Measurements from ENCODE around the gene IGSF9. TPM values are rescaled to one million over a fixed set of nuclear protein-coding genes. Genes with fewer than 3 reads are reported as not detected.
A peak's percentile ranks its signal among the peaks of the same experiment; 100 is the strongest.

Gene IGSF9
- total and polyA plus RNA-seq, 7 experiments from 2014 or later, result 0.12 TPM; not detected in 5

DNA sequence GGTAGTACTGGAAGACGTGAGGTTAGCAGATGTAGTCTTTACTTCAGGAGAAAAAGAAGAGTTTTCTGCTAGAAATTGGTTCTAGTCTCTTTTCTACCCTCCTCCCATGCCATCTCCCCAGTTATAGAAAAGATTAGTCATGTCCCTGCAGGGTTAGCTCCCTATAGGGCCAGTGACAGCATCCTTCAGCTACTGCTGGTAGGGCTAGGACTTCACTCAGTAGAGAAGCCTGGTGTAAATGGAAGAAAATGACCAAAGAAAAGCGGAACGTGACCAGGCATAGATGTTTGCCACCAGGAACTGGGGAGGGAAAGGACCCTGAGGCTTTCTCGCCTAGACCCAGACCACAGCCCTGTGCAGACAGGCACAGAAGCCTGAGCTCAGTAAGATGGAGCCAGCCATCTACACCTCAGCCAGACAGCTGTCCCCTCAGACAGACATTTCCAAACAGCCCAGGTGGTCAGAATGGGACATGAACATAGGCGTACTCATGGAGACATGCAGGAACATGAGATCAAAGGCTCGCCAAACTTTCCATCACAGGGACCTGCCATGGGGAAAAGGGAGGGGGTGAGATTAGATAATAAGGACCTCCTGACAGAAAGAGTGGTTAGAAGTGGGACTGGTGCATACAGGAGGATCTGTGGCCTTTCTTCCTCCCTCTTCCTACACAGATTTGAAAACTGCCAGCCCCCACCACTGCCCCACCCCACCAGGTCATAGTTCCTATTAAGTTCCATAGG, 32.1 kb upstream of the IGSF9 start:
- no peak for ATAC-seq
- no peaks in the 10 kb centered on the region for H3K9me3 ChIP-seq (ENCODE audit: control insufficient read depth in 2 of 3, low read length in 3 of 3)
- CTCF ChIA-PET, result no interaction called here
- Mint-ChIP-seq H3K27ac (no peak overlapping the region), H3K9me3 (no peaks in the 10 kb centered on the region), H3K36me3 (peaks cover 0 to 3% (median 0%) of the 10 kb centered on the region in 5 donors), H3K27me3 (peaks cover 17 to 37% (median 28%) of the 10 kb centered on the region in 5 donors), H3K4me1 (no peaks in the 10 kb centered on the region), H3K4me3 (no peak overlapping the region)
- H3K36me3 ChIP-seq (ENCODE audit: control insufficient read depth in 2 of 3, insufficient read depth in 3 of 3, low read length in 3 of 3), result no peaks in the 10 kb centered on the region
- no peak overlapping the region for H3K4me3 ChIP-seq (ENCODE audit: low read length)
- intact Hi-C loops (cut with micrococcal nuclease), result no loop called here
- H3K27ac ChIP-seq (ENCODE audit: low read depth, low read length), result no peak overlapping the region
- H3K27me3 ChIP-seq (ENCODE audit: control insufficient read depth in 2 of 2, insufficient read depth in 2 of 2, low read length in 2 of 2), result peaks cover 0 to 3% of the 10 kb centered on the region in 2 donors
- POLR2A ChIA-PET, result no interaction called here
- no peaks in the 10 kb centered on the region for H3K4me1 ChIP-seq (ENCODE audit: control insufficient read depth in 2 of 2, insufficient read depth in 2 of 2, low read length in 2 of 2)
- DNase-seq, result no peak

DNA sequence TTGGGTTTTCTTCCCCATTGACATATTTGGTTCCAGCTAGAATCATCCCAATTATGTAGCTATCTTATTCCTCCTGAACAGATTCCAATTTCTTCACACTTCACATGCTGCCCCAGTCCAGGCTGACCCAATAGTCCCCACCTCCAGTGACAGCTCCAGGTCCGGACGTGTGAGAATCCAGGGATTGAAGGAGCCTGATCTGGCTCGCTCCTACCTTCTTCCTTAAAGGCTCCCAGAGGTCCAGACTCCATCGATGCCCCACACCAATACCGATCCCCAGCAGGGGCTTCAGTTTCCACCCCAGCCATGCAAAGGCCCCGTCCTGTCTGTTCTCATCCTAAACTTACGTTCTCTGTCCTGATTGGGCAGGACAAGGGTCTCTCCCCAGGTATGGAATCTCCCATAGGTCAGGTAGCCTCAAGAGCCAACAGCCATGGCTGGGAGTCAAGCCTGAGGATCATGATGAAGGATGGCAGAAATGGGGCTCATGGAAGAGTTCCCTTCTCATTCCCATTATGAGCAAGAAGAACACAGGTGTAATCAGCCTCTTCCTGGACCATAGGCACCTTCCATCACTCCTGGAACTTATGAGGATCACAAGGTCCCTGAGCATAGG, 29.0 kb upstream of the IGSF9 start:
- H3K27me3 Mint-ChIP-seq, result peaks cover 13 to 31% (median 17%) of the 10 kb centered on the region in 5 donors
- POLR2A ChIA-PET, result no interaction called here
- Histone ChIP-seq H3K4me1 (ENCODE audit: control insufficient read depth in 2 of 2, insufficient read depth in 2 of 2, low read length in 2 of 2) (no peaks in the 10 kb centered on the region), H3K9me3 (ENCODE audit: control insufficient read depth in 2 of 3, low read length in 3 of 3) (no peaks in the 10 kb centered on the region), H3K27ac (ENCODE audit: low read depth, low read length) (no peak overlapping the region), H3K27me3 (ENCODE audit: control insufficient read depth in 2 of 2, insufficient read depth in 2 of 2, low read length in 2 of 2) (peaks cover 0 to 3% of the 10 kb centered on the region in 2 donors), H3K36me3 (ENCODE audit: control insufficient read depth in 2 of 3, insufficient read depth in 3 of 3, low read length in 3 of 3) (no peaks in the 10 kb centered on the region), H3K4me3 (ENCODE audit: low read length) (no peak overlapping the region)
- peaks cover 0 to 1% (median 0%) of the 10 kb centered on the region in 7 donors for H3K4me1 Mint-ChIP-seq
- no peak for DNase-seq
- ATAC-seq, result no peak
- CTCF ChIA-PET, result no interaction called here
- no peaks in the 10 kb centered on the region for H3K36me3 Mint-ChIP-seq
- intact Hi-C loops (cut with micrococcal nuclease), result no loop called here
- H3K27ac Mint-ChIP-seq, result no peak overlapping the region
- H3K4me3 Mint-ChIP-seq, result no peak overlapping the region
- no peaks in the 10 kb centered on the region for H3K9me3 Mint-ChIP-seq

DNA sequence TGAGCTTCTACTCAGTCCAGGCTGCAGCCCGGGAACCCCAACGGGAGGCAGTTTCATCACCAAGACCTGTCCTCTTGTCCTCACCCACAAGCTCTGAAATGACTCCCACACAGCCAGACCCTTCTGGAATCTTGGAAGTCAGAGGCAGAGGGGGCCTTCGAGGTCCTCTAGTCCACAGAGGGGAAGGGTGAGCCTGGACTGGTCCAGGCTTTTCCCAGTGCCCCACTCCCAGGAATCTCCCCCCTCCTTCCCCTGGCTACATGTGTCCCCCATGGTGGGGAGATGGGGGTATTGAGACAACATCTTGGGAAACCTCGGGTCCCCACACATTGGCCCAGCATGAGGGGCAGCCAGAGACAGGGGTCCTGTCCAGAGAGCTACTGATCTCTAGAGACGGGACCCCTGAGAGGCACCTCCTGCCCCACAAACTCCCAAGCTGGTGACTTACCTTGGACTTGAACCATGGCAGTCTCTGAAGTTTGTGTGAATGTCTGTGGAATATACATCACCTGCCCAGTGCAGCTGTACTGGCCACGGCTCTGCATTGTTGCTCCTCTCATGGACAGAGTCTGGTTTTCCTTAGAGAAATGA, 28.0 kb upstream of the IGSF9 start:
- CTCF ChIA-PET, result no interaction called here
- no peaks in the 10 kb centered on the region for H3K36me3 Mint-ChIP-seq

DNA sequence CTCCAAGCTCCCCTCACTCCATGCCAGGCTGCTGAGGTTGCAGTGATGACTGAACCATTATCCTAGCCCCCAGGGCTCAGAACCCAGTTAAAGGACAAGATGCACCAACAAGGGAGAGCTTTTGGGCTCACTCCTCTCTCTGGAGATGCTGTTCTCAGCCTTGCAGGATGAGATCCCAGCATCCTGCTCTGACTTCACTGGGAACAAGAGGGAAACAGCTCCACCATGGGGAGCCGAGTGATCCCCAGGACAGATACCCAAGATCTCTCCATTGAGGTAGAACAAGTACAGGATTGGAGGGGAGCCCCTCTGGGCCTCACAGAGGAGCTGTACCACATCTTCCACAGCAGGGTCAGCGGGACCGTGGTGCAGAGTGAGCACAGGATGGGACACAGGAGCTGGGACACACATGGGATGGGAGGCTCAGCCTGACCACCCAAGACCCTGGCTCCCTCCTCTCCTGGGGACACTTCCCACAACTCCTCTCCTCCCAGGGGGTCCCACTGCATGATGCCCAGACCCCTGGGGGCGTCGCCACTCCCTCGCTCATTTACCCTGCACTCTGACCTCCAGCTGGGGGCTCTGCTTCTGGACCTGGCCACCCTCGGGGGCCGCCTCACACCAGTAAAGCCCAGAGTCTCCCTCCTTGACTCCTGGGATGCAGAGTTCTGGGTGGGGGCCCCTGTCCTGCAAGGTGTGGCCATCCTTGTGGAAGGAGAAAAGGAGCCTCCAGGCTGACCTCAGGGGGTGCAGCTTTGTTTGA, 27.2 kb upstream of the IGSF9 start:
- ATAC-seq (no peak), DNase-seq (no peak)
- Histone ChIP-seq H3K27me3 (ENCODE audit: control insufficient read depth in 2 of 2, insufficient read depth in 2 of 2, low read length in 2 of 2) (peaks cover 0 to 3% of the 10 kb centered on the region in 2 donors), H3K4me1 (ENCODE audit: control insufficient read depth in 2 of 2, insufficient read depth in 2 of 2, low read length in 2 of 2) (no peaks in the 10 kb centered on the region), H3K27ac (ENCODE audit: low read depth, low read length) (no peak overlapping the region), H3K4me3 (ENCODE audit: low read length) (no peak overlapping the region), H3K9me3 (ENCODE audit: control insufficient read depth in 2 of 3, low read length in 3 of 3) (no peaks in the 10 kb centered on the region), H3K36me3 (ENCODE audit: control insufficient read depth in 2 of 3, insufficient read depth in 3 of 3, low read length in 3 of 3) (no peaks in the 10 kb centered on the region)
- no peak overlapping the region for H3K27ac Mint-ChIP-seq
- intact Hi-C loops (cut with micrococcal nuclease), result no loop called here
- peaks cover 0 to 3% (median 0%) of the 10 kb centered on the region in 7 donors for H3K4me1 Mint-ChIP-seq
- CTCF ChIA-PET, result no interaction called here
- peaks cover 12 to 29% (median 25%) of the 10 kb centered on the region in 5 donors for H3K27me3 Mint-ChIP-seq
- POLR2A ChIA-PET, result no interaction called here
- no peak overlapping the region for H3K4me3 Mint-ChIP-seq
- no peaks in the 10 kb centered on the region for H3K36me3 Mint-ChIP-seq
- H3K9me3 Mint-ChIP-seq, result no peaks in the 10 kb centered on the region

More for the DNA sequence above, 28.0 kb upstream of the IGSF9 start:
- H3K36me3 ChIP-seq (ENCODE audit: control insufficient read depth in 2 of 3, insufficient read depth in 3 of 3, low read length in 3 of 3), result no peaks in the 10 kb centered on the region
- H3K27me3 ChIP-seq (ENCODE audit: control insufficient read depth in 2 of 2, insufficient read depth in 2 of 2, low read length in 2 of 2), result peaks cover 0 to 3% of the 10 kb centered on the region in 2 donors
- no peak overlapping the region for H3K27ac Mint-ChIP-seq
- no peak for ATAC-seq
- H3K27me3 Mint-ChIP-seq, result peaks cover 12 to 29% (median 17%) of the 10 kb centered on the region in 5 donors
- no peaks in the 10 kb centered on the region for H3K9me3 ChIP-seq (ENCODE audit: control insufficient read depth in 2 of 3, low read length in 3 of 3)
- DNase-seq, result no peak
- no peaks in the 10 kb centered on the region for H3K4me1 ChIP-seq (ENCODE audit: control insufficient read depth in 2 of 2, insufficient read depth in 2 of 2, low read length in 2 of 2)
- H3K4me3 Mint-ChIP-seq, result no peak overlapping the region
- H3K4me1 Mint-ChIP-seq, result peaks cover 0 to 3% (median 0%) of the 10 kb centered on the region in 7 donors
- intact Hi-C loops (cut with micrococcal nuclease), result no loop called here
- H3K27ac ChIP-seq (ENCODE audit: low read depth, low read length), result no peak overlapping the region
- no peaks in the 10 kb centered on the region for H3K9me3 Mint-ChIP-seq
- H3K4me3 ChIP-seq (ENCODE audit: low read length), result no peak overlapping the region
- POLR2A ChIA-PET, result no interaction called here

DNA sequence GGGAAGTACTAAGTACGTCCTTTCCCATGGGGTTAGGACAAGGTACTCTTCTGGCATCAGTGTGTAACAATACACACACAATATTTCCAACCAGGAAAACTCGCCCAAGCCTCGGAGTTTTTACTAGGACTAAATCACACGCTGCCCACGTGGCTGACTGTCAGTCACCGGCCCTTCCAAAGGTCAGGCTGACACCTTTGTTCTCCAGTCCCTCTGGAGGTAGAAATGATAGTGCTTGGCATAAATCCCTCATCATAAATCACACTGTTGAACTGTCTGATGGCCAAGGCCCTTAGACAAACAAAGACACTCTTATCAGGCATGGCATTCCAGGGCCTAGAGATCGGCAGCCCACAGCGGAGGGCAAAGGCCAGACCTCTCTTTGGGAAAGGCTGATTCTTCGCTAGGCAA, 25.5 kb upstream of the IGSF9 start:
- no peak overlapping the region for H3K4me3 Mint-ChIP-seq
- Histone ChIP-seq H3K36me3 (ENCODE audit: control insufficient read depth in 2 of 3, insufficient read depth in 3 of 3, low read length in 3 of 3) (no peaks in the 10 kb centered on the region), H3K27ac (ENCODE audit: low read depth, low read length) (no peak overlapping the region), H3K4me3 (ENCODE audit: low read length) (no peak overlapping the region), H3K4me1 (ENCODE audit: control insufficient read depth in 2 of 2, insufficient read depth in 2 of 2, low read length in 2 of 2) (no peaks in the 10 kb centered on the region), H3K9me3 (ENCODE audit: control insufficient read depth in 2 of 3, low read length in 3 of 3) (no peaks in the 10 kb centered on the region), H3K27me3 (ENCODE audit: control insufficient read depth in 2 of 2, insufficient read depth in 2 of 2, low read length in 2 of 2) (peaks cover 0 to 3% of the 10 kb centered on the region in 2 donors)
- peaks cover 0 to 3% (median 0%) of the 10 kb centered on the region in 7 donors for H3K4me1 Mint-ChIP-seq
- ChIA-PET CTCF (interaction anchor here (0.6 kb wide), 1 partner anchor 173 kb away, joined by 3 read pairs; no protein-coding TSS in a partner anchor), POLR2A (no interaction called here)
- DNase-seq (no peak), ATAC-seq (no peak)
- H3K36me3 Mint-ChIP-seq, result no peaks in the 10 kb centered on the region
- H3K27me3 Mint-ChIP-seq, result peaks cover 0 to 33% (median 31%) of the 10 kb centered on the region in 5 donors
- no peak overlapping the region for H3K27ac Mint-ChIP-seq
- H3K9me3 Mint-ChIP-seq, result no peaks in the 10 kb centered on the region
- intact Hi-C loops (cut with micrococcal nuclease), result no loop called here

DNA sequence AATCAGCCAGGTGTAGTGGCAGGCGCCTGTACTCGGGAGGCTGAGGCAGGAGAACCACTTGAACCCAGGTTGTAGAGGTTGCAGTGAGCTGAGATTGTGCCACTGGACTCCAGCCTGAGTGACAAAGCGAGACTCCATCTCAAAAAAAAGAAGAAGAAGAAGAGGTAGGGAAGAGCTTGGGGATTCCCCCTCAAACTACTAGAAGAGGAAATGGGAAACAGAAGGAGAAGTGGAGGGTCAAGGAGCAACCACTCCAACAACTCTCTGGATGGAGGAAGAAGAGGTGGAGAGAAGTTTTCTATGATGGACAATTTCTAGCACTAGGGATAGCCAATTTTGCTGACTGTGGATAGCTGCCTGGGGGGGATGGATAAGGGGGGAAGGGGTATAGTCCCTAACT, 23.5 kb upstream of the IGSF9 start:
- intact Hi-C loops (cut with micrococcal nuclease), result no loop called here
- no peak for DNase-seq
- Histone ChIP-seq H3K27me3 (ENCODE audit: control insufficient read depth in 2 of 2, insufficient read depth in 2 of 2, low read length in 2 of 2) (no peaks in the 10 kb centered on the region), H3K4me3 (ENCODE audit: low read length) (no peak overlapping the region), H3K9me3 (ENCODE audit: control insufficient read depth in 2 of 3, low read length in 3 of 3) (no peaks in the 10 kb centered on the region), H3K36me3 (ENCODE audit: control insufficient read depth in 2 of 3, insufficient read depth in 3 of 3, low read length in 3 of 3) (no peaks in the 10 kb centered on the region), H3K27ac (ENCODE audit: low read depth, low read length) (no peak overlapping the region), H3K4me1 (ENCODE audit: control insufficient read depth in 2 of 2, insufficient read depth in 2 of 2, low read length in 2 of 2) (no peaks in the 10 kb centered on the region)
- no peak overlapping the region for H3K4me3 Mint-ChIP-seq
- peak overlapping the region in 1 of 9 donors; percentile 33 for H3K27ac Mint-ChIP-seq
- ChIA-PET POLR2A (no interaction called here), CTCF (interaction anchor here (0.7 kb wide), 2 partner anchors 36 to 37 kb away, joined by 3 read pairs; no protein-coding TSS in a partner anchor)
- H3K9me3 Mint-ChIP-seq, result no peaks in the 10 kb centered on the region
- H3K4me1 Mint-ChIP-seq, result peaks cover 0 to 3% (median 0%) of the 10 kb centered on the region in 7 donors
- H3K36me3 Mint-ChIP-seq, result no peaks in the 10 kb centered on the region
- ATAC-seq, result no peak
- peaks cover 9 to 46% (median 31%) of the 10 kb centered on the region in 5 donors for H3K27me3 Mint-ChIP-seq

All from naive thymus-derived CD4-positive, alpha-beta T cell (primary cell).